ENCODE measurements around the gene NCKAP5.

Gene NCKAP5

DNA sequence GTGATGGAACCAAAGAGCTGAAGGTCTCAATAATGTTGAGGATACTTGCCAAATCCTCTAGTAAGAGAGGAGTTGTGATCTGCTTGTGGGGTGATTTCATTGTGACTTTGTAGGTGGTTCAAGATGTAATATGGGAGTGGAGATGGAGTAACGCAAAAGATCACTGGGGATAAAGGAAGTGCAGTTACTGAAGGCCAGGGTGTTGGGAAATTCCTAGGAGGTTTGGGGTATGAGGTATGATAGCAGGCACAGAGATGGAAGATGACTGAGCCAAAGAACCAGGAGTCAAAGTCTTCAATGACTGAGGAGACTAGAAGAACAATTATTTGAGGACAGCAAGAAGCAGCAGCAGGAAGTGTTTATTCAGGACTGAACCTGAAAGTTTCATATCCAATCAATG lies 222.6 kb downstream of the NCKAP5 start:
- no peak for TF ChIP-seq FOXP2 (optimal IDR thresholded peaks at IDR 0.05; ENCODE audit: borderline replicate concordance, extremely low read depth, extremely low read length, insufficient read depth)
- no peak for TF ChIP-seq SIN3A (IDR thresholded peaks at IDR 0.05; ENCODE audit: borderline replicate concordance, insufficient read depth, low read length)

DNA sequence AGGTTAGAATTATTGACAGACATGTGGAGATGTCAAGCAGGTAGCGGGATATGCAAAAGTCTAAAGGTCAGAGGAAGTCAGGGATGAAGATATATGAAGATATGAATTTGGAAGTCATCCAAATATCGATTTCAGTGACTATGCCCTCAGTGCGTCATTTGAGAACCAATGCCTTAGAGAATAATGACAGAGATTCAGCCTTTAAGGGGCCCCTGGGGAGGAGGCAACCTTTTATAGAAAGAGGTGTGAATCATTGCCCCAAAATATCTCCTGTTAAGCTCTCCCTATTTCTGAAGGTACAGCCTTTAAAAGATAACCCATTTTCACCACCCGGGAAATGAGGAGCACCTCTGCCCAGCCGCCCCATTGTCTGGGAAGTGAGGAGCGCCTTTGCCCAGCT lies 223.4 kb downstream of the NCKAP5 start:
- TF ChIP-seq POLR2AphosphoS5 (IDR thresholded peaks at IDR 0.05; ENCODE audit: low read depth, low read length) (no peak), FOXP2 (optimal IDR thresholded peaks at IDR 0.05; ENCODE audit: borderline replicate concordance, extremely low read depth, extremely low read length, insufficient read depth) (no peak), SIN3A (IDR thresholded peaks at IDR 0.05; ENCODE audit: borderline replicate concordance, insufficient read depth, low read length) (no peak), TAF1 (IDR thresholded peaks at IDR 0.05; ENCODE audit: borderline replicate concordance, insufficient read depth, low read length) (no peak)
- TF ChIP-seq, protein P1, sequence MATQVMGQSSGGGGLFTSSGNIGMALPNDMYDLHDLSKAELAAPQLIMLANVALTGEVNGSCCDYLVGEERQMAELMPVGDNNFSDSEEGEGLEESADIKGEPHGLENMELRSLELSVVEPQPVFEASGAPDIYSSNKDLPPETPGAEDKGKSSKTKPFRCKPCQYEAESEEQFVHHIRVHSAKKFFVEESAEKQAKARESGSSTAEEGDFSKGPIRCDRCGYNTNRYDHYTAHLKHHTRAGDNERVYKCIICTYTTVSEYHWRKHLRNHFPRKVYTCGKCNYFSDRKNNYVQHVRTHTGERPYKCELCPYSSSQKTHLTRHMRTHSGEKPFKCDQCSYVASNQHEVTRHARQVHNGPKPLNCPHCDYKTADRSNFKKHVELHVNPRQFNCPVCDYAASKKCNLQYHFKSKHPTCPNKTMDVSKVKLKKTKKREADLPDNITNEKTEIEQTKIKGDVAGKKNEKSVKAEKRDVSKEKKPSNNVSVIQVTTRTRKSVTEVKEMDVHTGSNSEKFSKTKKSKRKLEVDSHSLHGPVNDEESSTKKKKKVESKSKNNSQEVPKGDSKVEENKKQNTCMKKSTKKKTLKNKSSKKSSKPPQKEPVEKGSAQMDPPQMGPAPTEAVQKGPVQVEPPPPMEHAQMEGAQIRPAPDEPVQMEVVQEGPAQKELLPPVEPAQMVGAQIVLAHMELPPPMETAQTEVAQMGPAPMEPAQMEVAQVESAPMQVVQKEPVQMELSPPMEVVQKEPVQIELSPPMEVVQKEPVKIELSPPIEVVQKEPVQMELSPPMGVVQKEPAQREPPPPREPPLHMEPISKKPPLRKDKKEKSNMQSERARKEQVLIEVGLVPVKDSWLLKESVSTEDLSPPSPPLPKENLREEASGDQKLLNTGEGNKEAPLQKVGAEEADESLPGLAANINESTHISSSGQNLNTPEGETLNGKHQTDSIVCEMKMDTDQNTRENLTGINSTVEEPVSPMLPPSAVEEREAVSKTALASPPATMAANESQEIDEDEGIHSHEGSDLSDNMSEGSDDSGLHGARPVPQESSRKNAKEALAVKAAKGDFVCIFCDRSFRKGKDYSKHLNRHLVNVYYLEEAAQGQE (IDR thresholded peaks at IDR 0.05; ENCODE audit: insufficient read depth in 1 of 2, low read depth in 2 of 2, low read length in 2 of 2) = no peak

DNA sequence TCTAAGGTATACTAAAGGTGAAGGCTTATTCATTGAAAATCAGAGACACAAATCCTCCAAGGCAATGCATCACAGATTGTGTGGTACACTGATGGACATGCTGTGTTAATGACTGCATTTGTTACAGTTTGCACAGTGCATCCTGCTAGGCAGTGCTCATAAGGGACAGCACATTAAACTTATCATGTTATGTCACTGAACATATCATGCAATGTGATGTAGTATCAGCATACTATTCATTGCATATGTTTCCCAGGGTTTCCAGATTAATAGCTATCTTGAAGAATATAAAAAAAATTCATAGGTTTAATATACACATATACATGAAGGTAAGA lies 225.3 kb downstream of the NCKAP5 start:
- TF ChIP-seq FOXP2 (optimal IDR thresholded peaks at IDR 0.05; ENCODE audit: borderline replicate concordance, extremely low read depth, extremely low read length, insufficient read depth) (no peak), POLR2AphosphoS5 (IDR thresholded peaks at IDR 0.05; ENCODE audit: low read depth, low read length) (no peak), TAF1 (IDR thresholded peaks at IDR 0.05; ENCODE audit: borderline replicate concordance, insufficient read depth, low read length) (no peak), SIN3A (IDR thresholded peaks at IDR 0.05; ENCODE audit: borderline replicate concordance, insufficient read depth, low read length) (no peak)

DNA sequence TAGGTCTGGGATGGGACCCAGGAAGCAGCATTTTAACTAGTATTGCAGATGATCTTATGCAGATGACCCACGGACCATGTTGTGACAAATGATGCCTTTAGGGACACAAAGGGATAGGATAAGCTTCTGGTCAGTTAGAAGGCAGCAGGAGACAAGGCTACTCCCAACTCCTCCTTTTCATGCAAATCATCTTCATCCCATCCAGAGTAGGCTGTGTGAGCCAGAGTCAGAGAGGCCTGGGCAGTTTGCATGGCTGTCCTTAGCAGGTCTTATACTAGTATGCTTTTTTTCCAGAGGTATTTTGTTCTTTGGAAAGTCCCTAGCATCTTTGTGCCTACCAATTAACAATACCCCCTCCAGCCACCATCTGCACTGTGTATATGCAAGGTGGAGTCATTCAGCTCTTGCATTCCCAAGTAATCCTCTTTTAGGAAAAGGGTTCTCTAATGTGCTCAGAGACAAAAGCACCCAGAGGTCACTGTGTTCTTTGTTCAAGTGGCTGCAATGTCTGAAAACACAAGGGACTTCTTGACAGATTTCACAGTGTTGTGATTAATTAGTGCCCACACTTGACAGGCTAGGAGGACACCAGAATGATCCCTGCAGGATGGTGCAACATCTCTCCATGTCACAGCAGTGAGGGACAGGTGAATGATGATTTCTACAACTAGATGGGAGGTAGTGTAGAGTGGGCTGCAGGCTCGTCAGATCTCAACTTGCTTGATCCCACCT lies 225.8 kb downstream of the NCKAP5 start:
- TF ChIP-seq, protein P1 (IDR thresholded peaks at IDR 0.05; ENCODE audit: insufficient read depth in 1 of 2, low read depth in 2 of 2, low read length in 2 of 2) = no peak
- TF ChIP-seq SIN3A (IDR thresholded peaks at IDR 0.05; ENCODE audit: borderline replicate concordance, insufficient read depth, low read length) = no peak
- no peak for TF ChIP-seq FOXP2 (optimal IDR thresholded peaks at IDR 0.05; ENCODE audit: borderline replicate concordance, extremely low read depth, extremely low read length, insufficient read depth)
- TF ChIP-seq POLR2AphosphoS5 (IDR thresholded peaks at IDR 0.05; ENCODE audit: low read depth, low read length) = no peak
- no peak for TF ChIP-seq TAF1 (IDR thresholded peaks at IDR 0.05; ENCODE audit: borderline replicate concordance, insufficient read depth, low read length)

DNA sequence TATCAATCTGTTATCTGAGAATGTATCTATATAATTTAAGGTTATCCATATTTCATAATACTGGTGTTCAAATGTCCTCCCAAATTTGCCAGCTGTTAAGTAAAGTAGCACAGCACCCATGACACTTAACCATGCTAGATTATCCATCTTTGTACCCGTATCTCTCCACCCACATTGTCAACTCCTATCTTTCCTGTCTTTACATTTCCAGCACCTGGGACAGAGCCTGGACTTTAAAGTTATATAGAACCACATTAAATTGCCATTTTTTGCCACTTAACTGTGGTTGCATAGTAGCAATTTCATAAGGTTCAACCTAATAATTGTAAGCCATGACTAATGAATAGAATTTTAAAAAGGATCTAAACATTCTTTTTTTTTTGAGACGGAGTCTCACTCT lies 226.7 kb downstream of the NCKAP5 start:
- TF ChIP-seq, protein P1 (IDR thresholded peaks at IDR 0.05; ENCODE audit: insufficient read depth in 1 of 2, low read depth in 2 of 2, low read length in 2 of 2) = peak; percentile 58 to 86
- no peak for TF ChIP-seq POLR2AphosphoS5 (IDR thresholded peaks at IDR 0.05; ENCODE audit: low read depth, low read length)
- no peak for TF ChIP-seq FOXP2 (optimal IDR thresholded peaks at IDR 0.05; ENCODE audit: borderline replicate concordance, extremely low read depth, extremely low read length, insufficient read depth)
- no peak for TF ChIP-seq TAF1 (IDR thresholded peaks at IDR 0.05; ENCODE audit: borderline replicate concordance, insufficient read depth, low read length)

DNA sequence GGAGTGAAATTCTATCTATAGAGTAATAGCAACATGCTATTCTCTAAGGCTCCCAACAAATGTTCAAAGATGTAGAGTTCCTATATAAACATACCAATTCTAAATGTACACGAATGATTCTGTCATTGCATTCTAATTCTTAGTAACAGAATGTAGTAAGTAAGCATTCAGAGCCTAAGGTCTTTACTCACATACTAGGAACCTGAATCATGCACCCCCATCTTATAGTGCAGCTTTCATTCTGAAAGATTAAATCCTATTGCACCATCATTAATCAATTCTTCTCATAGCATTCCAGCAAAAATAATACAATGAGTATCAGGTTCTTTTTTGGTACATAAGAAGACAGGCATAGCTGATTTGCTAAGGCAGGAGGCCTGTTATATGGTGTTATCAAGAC lies 230.0 kb downstream of the NCKAP5 start:
- TF ChIP-seq TAF1 (IDR thresholded peaks at IDR 0.05; ENCODE audit: borderline replicate concordance, insufficient read depth, low read length) = no peak
- no peak for TF ChIP-seq FOXP2 (optimal IDR thresholded peaks at IDR 0.05; ENCODE audit: borderline replicate concordance, extremely low read depth, extremely low read length, insufficient read depth)
- no peak for TF ChIP-seq SIN3A (IDR thresholded peaks at IDR 0.05; ENCODE audit: borderline replicate concordance, insufficient read depth, low read length)
- TF ChIP-seq, protein P1 (IDR thresholded peaks at IDR 0.05; ENCODE audit: insufficient read depth in 1 of 2, low read depth in 2 of 2, low read length in 2 of 2) = no peak
- TF ChIP-seq POLR2AphosphoS5 (IDR thresholded peaks at IDR 0.05; ENCODE audit: low read depth, low read length) = no peak

All from PFSK-1 (cell line).